GM12878 (cell line): ENCODE measurements around the gene ENOX2.
"Not testable (repeated sequence)": the region's sequence is repeated elsewhere in the genome, so short reads cannot be mapped to it uniquely, and the experiment has no call there.

Source experiments
- SRF ChIP-seq, 2 experiments: IDR thresholded peaks; 2 replicates each; pipeline ENCODE4 v1.6.1; 2011; ENCODE audit warnings: low read depth in 2 of 2, low read length in 2 of 2, mild to moderate bottlenecking in 1 of 2, moderate library complexity in 1 of 2
- ZNF274 ChIP-seq: IDR thresholded peaks from one replicate; pipeline ENCODE4 v1.8.0; 2011; ENCODE audit not compliant: insufficient read length, insufficient read depth

- TF ChIP-seq ZNF274; SRF (IDR thresholded peaks at IDR 0.05; ENCODE audit: low read depth in 2 of 2, low read length in 2 of 2): not testable (repeated sequence)
Observed at GRCh38 chrX:130813932-130814331, 89.1 kb downstream of the ENOX2 start.
